GM23338 (cell line): ENCODE results near the gene INPP4B. TPM values are rescaled to one million over a fixed set of nuclear protein-coding genes. Genes with fewer than 3 reads are reported as not detected.

Experiments
- ATAC-seq: fragments of 200-7000 bp; cut with Tn5 transposase; 3 replicates; pipeline ENCODE4 v1.9.1; 2020
- DNase-seq: peaks from one replicate; pipeline ENCODE4 v3.0.0-alpha.2; 2015; ENCODE audit warnings: low spot score
- H2AFZ ChIP-seq: fragments of 200-600 bp; sonication (generic); 2 replicates; pipeline ENCODE4 v1.8.0; 2016; ENCODE audit warnings: antibody characterized with exemption, mild to moderate bottlenecking, moderate library complexity
- H3F3A ChIP-seq: fragments of 200-600 bp; sonication (generic); replicated peaks from 2 replicates; pipeline ENCODE4 v1.8.0; 2017; ENCODE audit warnings: antibody characterized with exemption, mixed run types, low read depth
- H3K27ac ChIP-seq: fragments of 200-600 bp; sonication (generic); 2 replicates; pipeline ENCODE4 v1.6.1; 2016; ENCODE audit warnings: low read depth
- H3K27me3 ChIP-seq: fragments of 200-600 bp; sonication (generic); 2 replicates; pipeline ENCODE4 v1.8.0; 2016; ENCODE audit warnings: mild to moderate bottlenecking, mixed run types, moderate library complexity; ENCODE audit not compliant: insufficient read depth
- H3K36me3 ChIP-seq: fragments of 200-600 bp; sonication (generic); 2 replicates; pipeline ENCODE4 v1.8.0; 2016; ENCODE audit warnings: mild to moderate bottlenecking; ENCODE audit not compliant: insufficient read depth
- H3K4me1 ChIP-seq: fragments of 200-600 bp; sonication (generic); 2 replicates; pipeline ENCODE4 v1.8.0; 2016; ENCODE audit warnings: mild to moderate bottlenecking, moderate library complexity; ENCODE audit not compliant: insufficient read depth
- H3K4me2 ChIP-seq: fragments of 200-600 bp; sonication (generic); 2 replicates; pipeline ENCODE4 v1.7.1; 2017; ENCODE audit warnings: mixed run types
- H3K4me3 ChIP-seq: fragments of 200-600 bp; sonication (generic); 2 replicates; pipeline ENCODE4 v1.6.1; 2016; ENCODE audit warnings: mixed run types
- H3K79me2 ChIP-seq: fragments of 200-600 bp; sonication (generic); replicated peaks from 2 replicates; pipeline ENCODE4 v1.8.0; 2017; ENCODE audit warnings: mild to moderate bottlenecking; ENCODE audit not compliant: insufficient read depth
- H3K9me2 ChIP-seq: fragments of 200-600 bp; sonication (generic); 2 replicates; pipeline ENCODE4 v1.8.0; 2017; ENCODE audit not compliant: insufficient read depth
- H4K20me1 ChIP-seq: fragments of 200-600 bp; sonication (generic); replicated peaks from 2 replicates; pipeline ENCODE4 v1.8.0; 2017; ENCODE audit warnings: mild to moderate bottlenecking; ENCODE audit not compliant: insufficient read depth
- H3K27ac Mint-ChIP-seq: 2 replicates; pipeline ENCODE4 v1.8.0; 2020; ENCODE audit warnings: inconsistent platforms, mild to moderate bottlenecking, moderate library complexity, mixed read lengths
- H3K27me3 Mint-ChIP-seq: 3 replicates; pipeline ENCODE4 v1.8.0; 2022; ENCODE audit warnings: low read depth, mild to moderate bottlenecking, moderate library complexity, mixed read lengths, inconsistent platforms; ENCODE audit not compliant: insufficient read depth, poor library complexity
- H3K36me3 Mint-ChIP-seq: 3 replicates; pipeline ENCODE4 v1.8.0; 2021; ENCODE audit warnings: low read depth, mild to moderate bottlenecking, inconsistent platforms, moderate library complexity, mixed read lengths
- H3K4me1 Mint-ChIP-seq: 3 replicates; pipeline ENCODE4 v1.8.0; 2020; ENCODE audit warnings: mild to moderate bottlenecking, inconsistent platforms, mixed read lengths
- H3K4me3 Mint-ChIP-seq: 3 replicates; pipeline ENCODE4 v1.8.0; 2021; ENCODE audit warnings: moderate library complexity, mild to moderate bottlenecking, inconsistent platforms, mixed read lengths
- H3K9me3 Mint-ChIP-seq: 3 replicates; pipeline ENCODE4 v1.8.0; 2020; ENCODE audit warnings: moderate library complexity, mild to moderate bottlenecking, inconsistent platforms, mixed read lengths
- CTCF ChIP-seq, 2 experiments: fragments of 200-600 bp in 1 of 2; sonication (generic) in 1 of 2; conservative IDR thresholded peaks; 2 replicates each; pipeline versions ENCODE4 v1.5.1 to v1.6.1; 2016 to 2017; ENCODE audit warnings: antibody characterized with exemption in 2 of 2, low read depth in 2 of 2, mild to moderate bottlenecking in 2 of 2, moderate library complexity in 1 of 2
- EZH2 ChIP-seq: fragments of 200-600 bp; sonication (generic); IDR thresholded peaks from one replicate; pipeline ENCODE4 v1.8.0; 2017; ENCODE audit warnings: antibody characterized with exemption, mild to moderate bottlenecking, low read depth; ENCODE audit not compliant: unreplicated experiment
- EZH2phosphoT487 ChIP-seq: fragments of 200-600 bp; sonication (generic); IDR thresholded peaks from one replicate; pipeline ENCODE4 v1.8.1; 2018; ENCODE audit warnings: antibody characterized with exemption; ENCODE audit not compliant: unreplicated experiment
- POLR2AphosphoS5 ChIP-seq: IDR thresholded peaks from 2 replicates; pipeline ENCODE4 v1.6.1; 2016; ENCODE audit warnings: antibody characterized with exemption, low read depth
- REST ChIP-seq: IDR thresholded peaks from one replicate; pipeline ENCODE4 v1.6.1; 2018; ENCODE audit warnings: antibody characterized with exemption; ENCODE audit not compliant: unreplicated experiment
- STAT1 ChIP-seq: IDR thresholded peaks from one replicate; pipeline ENCODE4 v1.6.1; 2016; ENCODE audit warnings: antibody characterized with exemption; ENCODE audit not compliant: unreplicated experiment
- ZNF331 ChIP-seq: fragments of 250-450 bp; sonication (Bioruptor Pico); IDR thresholded peaks from 2 replicates; pipeline ENCODE4 v1.5.0; 2020; ENCODE audit warnings: low read depth, mild to moderate bottlenecking, moderate library complexity
- polyA plus RNA-seq: library from polyadenylated mRNA; unstranded; fragments of >200 nt; fragmentation: Nextera tagmentation; extraction: Ambion mirVana; gene quantifications from 2 replicates; pipeline ENCODE4 v1.2.1, GENCODE V29; 2016
- total RNA-seq: library from RNA; depleted of rRNA; stranded (reverse); fragments of >200 nt; shearing (Covaris generic); gene quantifications from 2 replicates; pipeline ENCODE4 v1.2.3, GENCODE V29; 2014
- TF ChIP-seq, protein P1 (sequence below): IDR thresholded peaks from 2 replicates; pipeline ENCODE4 v1.6.1; 2016; ENCODE audit warnings: antibody characterized with exemption
- TF ChIP-seq, protein P2 (sequence below): fragments of 250-450 bp; sonication (Bioruptor Pico); IDR thresholded peaks from 2 replicates; pipeline ENCODE4 v1.5.0; 2020; ENCODE audit warnings: mild to moderate bottlenecking, moderate library complexity

The INPP4B gene
- total and polyA plus RNA-seq, 2 experiments from 2014 or later: 0.11 to 0.14 TPM

- no peak for ATAC-seq
Observed at GRCh38 chr4:142474398-142475087, 371.6 kb downstream of the INPP4B start.

More at GRCh38 chr4:142474398-142475087, 371.6 kb downstream of the INPP4B start:
- H4K20me1 ChIP-seq: no peaks in the 10 kb centered on the region
- no peaks in the 10 kb centered on the region for H3K4me1 ChIP-seq
- no peak overlapping the region for H3K4me3 ChIP-seq
- Mint-ChIP-seq H3K4me1 (no peaks in the 10 kb centered on the region), H3K9me3 (no peaks in the 10 kb centered on the region; the same call in 2 of the 3 replicates), H3K36me3 (no peaks in the 10 kb centered on the region), H3K27me3 (no peaks in the 10 kb centered on the region), H3K27ac (no peak overlapping the region), H3K4me3 (no peak overlapping the region)
- H2AFZ ChIP-seq: 0 out of 2 replicates have a peak overlapping the region, but pooled peaks have one; percentile 8
- no peak overlapping the region for H3K4me2 ChIP-seq
- no peaks in the 10 kb centered on the region for H3K36me3 ChIP-seq
- no peak for DNase-seq
- no peak for TF ChIP-seq EZH2phosphoT487
- TF ChIP-seq CTCF (conservative IDR thresholded peaks at IDR 0.05; ENCODE audit: low read depth in 2 of 2): no peak
- TF ChIP-seq REST: no peak
- TF ChIP-seq EZH2: no peak
- TF ChIP-seq, protein P1, sequence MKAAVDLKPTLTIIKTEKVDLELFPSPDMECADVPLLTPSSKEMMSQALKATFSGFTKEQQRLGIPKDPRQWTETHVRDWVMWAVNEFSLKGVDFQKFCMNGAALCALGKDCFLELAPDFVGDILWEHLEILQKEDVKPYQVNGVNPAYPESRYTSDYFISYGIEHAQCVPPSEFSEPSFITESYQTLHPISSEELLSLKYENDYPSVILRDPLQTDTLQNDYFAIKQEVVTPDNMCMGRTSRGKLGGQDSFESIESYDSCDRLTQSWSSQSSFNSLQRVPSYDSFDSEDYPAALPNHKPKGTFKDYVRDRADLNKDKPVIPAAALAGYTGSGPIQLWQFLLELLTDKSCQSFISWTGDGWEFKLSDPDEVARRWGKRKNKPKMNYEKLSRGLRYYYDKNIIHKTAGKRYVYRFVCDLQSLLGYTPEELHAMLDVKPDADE: no peak
- TF ChIP-seq STAT1: no peak
- TF ChIP-seq, protein P2, sequence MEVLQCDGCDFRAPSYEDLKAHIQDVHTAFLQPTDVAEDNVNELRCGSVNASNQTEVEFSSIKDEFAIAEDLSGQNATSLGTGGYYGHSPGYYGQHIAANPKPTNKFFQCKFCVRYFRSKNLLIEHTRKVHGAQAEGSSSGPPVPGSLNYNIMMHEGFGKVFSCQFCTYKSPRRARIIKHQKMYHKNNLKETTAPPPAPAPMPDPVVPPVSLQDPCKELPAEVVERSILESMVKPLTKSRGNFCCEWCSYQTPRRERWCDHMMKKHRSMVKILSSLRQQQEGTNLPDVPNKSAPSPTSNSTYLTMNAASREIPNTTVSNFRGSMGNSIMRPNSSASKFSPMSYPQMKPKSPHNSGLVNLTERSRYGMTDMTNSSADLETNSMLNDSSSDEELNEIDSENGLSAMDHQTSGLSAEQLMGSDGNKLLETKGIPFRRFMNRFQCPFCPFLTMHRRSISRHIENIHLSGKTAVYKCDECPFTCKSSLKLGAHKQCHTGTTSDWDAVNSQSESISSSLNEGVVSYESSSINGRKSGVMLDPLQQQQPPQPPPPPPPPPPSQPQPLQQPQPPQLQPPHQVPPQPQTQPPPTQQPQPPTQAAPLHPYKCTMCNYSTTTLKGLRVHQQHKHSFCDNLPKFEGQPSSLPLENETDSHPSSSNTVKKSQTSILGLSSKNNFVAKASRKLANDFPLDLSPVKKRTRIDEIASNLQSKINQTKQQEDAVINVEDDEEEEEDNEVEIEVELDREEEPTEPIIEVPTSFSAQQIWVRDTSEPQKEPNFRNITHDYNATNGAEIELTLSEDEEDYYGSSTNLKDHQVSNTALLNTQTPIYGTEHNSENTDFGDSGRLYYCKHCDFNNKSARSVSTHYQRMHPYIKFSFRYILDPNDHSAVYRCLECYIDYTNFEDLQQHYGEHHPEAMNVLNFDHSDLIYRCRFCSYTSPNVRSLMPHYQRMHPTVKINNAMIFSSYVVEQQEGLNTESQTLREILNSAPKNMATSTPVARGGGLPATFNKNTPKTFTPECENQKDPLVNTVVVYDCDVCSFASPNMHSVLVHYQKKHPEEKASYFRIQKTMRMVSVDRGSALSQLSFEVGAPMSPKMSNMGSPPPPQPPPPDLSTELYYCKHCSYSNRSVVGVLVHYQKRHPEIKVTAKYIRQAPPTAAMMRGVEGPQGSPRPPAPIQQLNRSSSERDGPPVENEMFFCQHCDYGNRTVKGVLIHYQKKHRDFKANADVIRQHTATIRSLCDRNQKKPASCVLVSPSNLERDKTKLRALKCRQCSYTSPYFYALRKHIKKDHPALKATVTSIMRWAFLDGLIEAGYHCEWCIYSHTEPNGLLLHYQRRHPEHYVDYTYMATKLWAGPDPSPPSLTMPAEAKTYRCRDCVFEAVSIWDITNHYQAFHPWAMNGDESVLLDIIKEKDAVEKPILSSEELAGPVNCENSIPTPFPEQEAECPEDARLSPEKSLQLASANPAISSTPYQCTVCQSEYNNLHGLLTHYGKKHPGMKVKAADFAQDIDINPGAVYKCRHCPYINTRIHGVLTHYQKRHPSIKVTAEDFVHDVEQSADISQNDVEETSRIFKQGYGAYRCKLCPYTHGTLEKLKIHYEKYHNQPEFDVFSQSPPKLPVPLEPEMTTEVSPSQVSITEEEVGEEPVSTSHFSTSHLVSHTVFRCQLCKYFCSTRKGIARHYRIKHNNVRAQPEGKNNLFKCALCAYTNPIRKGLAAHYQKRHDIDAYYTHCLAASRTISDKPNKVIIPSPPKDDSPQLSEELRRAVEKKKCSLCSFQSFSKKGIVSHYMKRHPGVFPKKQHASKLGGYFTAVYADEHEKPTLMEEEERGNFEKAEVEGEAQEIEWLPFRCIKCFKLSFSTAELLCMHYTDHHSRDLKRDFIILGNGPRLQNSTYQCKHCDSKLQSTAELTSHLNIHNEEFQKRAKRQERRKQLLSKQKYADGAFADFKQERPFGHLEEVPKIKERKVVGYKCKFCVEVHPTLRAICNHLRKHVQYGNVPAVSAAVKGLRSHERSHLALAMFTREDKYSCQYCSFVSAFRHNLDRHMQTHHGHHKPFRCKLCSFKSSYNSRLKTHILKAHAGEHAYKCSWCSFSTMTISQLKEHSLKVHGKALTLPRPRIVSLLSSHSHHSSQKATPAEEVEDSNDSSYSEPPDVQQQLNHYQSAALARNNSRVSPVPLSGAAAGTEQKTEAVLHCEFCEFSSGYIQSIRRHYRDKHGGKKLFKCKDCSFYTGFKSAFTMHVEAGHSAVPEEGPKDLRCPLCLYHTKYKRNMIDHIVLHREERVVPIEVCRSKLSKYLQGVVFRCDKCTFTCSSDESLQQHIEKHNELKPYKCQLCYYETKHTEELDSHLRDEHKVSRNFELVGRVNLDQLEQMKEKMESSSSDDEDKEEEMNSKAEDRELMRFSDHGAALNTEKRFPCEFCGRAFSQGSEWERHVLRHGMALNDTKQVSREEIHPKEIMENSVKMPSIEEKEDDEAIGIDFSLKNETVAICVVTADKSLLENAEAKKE (CRISPR knock-in tag): no peak
- TF ChIP-seq ZNF331 (CRISPR knock-in tag): no peak
- no peak for TF ChIP-seq POLR2AphosphoS5
- H3K27me3 ChIP-seq: no peaks in the 10 kb centered on the region
- H3K79me2 ChIP-seq: no peaks in the 10 kb centered on the region
- no peak overlapping the region for H3K27ac ChIP-seq
- no peaks in the 10 kb centered on the region for H3F3A ChIP-seq
- H3K9me2 ChIP-seq: no peaks in the 10 kb centered on the region
